Measurements from ENCODE around the gene UNC45A. TPM values are rescaled to one million over a fixed set of nuclear protein-coding genes. Genes with fewer than 3 reads are reported as not detected.

The UNC45A gene
- total and polyA plus RNA-seq, 2 of the 8 experiments (the other 6 are each of a cell fraction or from before 2014, with no cell fraction given), result 74.1 to 84.2 TPM

- TF ChIP-seq EGR1 (IDR thresholded peaks at IDR 0.05; ENCODE audit: borderline replicate concordance, low read depth, low read length) (no peak), RXRA (IDR thresholded peaks at IDR 0.05; ENCODE audit: insufficient read depth, low read depth, low read length) (no peak), CHD7 (IDR thresholded peaks at IDR 0.05; ENCODE audit: insufficient replicate concordance, low read length) (no peak), SP1 (IDR thresholded peaks at IDR 0.05; ENCODE audit: low read depth, low read length) (no peak), ATF3 (IDR thresholded peaks at IDR 0.05; ENCODE audit: insufficient read depth, low read depth, low read length) (no peak), JUN (IDR thresholded peaks at IDR 0.05; ENCODE audit: low read depth, low read length) (no peak), POLR2AphosphoS5 (IDR thresholded peaks at IDR 0.05; ENCODE audit: low read depth, low read length) (no peak)
Measured at GRCh38 chr15:90930861-90931574, 4.1 kb upstream of the UNC45A start (continued).
